MV-4-11 (cell line): ENCODE measurements around the gene CAPN12.

Experiments used
- DNase-seq: peaks from one replicate; lab custom pipeline; 2025; lab: John Stamatoyannopoulos, UW

The CAPN12 gene

DNA sequence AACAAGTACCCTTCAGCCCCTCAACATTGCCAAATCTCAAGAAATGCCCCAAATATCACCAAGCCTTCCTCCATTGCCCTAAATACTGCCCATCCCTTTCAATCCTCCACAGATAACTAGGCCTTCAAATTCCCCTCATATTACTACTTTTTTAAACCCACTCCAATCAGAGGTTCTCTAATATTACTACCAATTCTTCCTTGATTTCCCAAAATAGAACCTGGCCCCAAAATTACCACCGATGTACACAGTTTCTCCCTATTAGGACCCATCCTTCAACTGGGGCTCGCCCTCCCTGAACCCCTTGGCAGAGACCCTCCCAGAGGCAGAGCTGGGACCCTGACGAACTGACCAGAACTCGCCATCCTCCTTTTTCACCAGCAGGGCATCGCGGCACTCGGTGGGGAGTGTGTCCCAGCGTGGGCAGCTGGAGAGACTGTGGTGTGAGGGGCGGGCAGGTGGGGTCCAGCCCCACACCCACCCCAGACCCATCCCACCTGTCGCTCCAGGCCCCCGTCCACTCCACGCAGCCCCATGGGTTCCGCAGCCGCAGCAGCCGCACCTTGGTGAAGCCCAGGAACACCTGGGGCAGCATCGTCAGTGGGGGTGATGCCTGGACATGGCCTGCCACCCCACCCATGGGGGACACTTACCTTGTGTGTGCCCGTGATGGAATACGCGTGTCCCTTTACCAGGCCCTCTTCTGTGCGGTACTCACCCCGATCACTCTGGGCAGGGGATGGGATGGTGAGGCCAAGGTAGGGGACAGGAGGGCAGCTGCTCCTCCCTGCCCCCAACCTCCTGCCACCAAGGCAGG, 6.1 kb downstream of the CAPN12 start:
- no peak for DNase-seq

DNA sequence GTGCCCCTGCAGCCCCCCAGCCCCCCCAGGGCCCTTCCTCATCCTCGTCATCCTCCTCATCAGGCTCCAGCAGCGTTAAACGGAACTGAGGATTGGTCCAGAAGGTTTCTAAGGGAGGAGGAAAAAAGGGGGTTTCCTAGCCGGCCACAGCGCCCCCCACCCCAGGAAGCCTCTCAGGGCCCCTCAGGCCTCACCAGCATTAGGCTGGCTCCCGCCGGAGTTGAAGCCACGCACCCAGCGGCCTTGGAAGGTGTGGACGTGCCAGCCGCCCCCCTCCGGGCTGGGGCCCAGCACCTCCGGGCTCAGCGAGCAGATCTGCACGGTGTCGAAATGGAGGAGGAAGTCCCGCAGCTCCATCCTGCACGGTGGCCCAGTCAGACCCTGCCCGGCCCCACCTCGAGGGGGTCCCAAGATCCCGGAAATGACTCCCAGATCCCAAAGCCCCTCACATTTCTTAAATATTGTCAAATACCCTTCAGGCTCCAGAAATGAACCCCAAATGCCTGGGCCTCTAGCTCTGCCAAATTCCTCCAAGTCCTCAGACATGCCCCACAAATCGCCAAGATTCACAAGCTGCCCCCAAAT, 6.9 kb downstream of the CAPN12 start:
- DNase-seq = no peak

DNA sequence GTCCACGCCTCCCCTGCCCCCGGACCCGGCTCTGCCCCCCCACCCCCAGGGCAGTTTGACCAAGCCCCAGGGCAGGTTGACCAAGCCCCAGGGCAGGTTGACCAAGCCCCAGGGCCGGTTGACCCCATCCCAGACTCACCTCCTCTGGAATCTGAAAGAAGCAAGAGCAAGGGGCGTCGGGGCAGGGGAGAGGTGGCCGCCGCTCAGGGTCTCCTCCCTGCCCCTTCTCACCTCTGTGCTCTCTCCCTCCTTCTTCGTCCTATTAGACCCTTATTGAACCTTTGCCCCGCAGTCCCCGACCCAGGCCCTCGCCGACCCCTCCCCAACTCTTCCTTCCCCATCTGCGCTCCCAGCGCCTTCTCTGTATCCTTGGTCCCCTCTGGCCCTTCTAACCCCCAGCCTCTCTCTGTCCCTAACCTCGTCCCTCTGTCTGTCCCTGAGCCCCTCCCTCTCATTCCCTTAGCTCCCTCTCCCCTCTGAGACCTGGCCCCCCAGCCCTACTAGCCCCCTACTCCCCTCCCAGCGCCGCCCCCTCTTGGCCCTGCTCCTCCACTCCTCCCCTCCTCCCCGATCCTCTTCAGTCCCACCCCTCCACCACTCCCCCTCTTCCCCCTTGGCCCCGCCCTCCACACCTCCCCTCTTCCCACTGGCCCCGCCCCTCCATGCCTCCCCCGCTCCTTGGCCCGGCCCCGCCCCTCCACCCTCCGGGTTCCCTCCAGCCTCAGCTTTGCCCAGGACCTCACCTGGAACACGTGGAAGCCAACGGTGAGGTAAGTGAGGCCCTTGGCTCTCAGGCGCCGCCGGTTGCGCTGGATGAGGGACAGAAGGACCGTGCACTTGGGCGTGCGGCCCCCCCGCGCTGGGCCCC, 7.6 kb downstream of the CAPN12 start:
- no peak for DNase-seq

DNA sequence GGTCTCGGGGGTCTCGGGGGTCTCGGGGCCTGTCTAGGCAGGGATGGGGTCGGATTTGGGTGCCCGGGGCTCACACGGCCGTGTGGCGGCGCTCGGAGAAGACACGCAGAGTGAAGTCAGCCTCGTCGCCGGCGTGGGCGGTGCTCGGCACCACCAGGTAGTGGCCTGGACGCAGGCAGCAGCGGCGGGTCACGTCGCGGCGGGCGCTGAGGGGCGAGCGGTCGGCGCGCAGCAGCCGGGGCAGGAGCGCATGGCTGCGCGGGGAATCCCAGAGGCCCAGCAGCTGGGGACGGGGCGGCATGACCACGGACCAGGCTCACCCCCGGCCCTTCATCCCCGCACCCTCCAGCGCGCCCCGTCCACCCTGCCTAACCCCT, 8.2 kb downstream of the CAPN12 start:
- no peak for DNase-seq

DNA sequence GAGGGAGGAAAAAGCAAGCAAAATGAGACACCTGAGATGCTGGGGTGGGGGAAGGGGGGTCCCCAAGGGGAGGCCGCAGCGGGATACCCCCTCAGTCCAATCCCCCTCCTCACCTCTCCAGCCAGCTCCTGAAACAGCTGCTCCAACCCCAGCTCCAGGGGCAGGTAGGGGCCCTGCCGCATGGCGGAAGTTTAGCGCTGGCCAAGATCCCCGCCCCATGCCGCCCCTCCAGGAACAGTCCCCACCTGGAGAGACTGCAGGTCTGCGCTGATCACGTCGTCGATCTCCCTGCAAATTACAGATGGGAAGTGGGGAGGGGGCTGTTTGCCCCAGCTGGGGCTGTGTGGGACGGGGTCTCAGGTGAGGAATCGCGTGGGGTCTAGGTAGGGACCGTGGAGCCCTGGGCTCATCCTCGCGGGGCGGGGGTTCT, 9.0 kb downstream of the CAPN12 start:
- DNase-seq = no peak

DNA sequence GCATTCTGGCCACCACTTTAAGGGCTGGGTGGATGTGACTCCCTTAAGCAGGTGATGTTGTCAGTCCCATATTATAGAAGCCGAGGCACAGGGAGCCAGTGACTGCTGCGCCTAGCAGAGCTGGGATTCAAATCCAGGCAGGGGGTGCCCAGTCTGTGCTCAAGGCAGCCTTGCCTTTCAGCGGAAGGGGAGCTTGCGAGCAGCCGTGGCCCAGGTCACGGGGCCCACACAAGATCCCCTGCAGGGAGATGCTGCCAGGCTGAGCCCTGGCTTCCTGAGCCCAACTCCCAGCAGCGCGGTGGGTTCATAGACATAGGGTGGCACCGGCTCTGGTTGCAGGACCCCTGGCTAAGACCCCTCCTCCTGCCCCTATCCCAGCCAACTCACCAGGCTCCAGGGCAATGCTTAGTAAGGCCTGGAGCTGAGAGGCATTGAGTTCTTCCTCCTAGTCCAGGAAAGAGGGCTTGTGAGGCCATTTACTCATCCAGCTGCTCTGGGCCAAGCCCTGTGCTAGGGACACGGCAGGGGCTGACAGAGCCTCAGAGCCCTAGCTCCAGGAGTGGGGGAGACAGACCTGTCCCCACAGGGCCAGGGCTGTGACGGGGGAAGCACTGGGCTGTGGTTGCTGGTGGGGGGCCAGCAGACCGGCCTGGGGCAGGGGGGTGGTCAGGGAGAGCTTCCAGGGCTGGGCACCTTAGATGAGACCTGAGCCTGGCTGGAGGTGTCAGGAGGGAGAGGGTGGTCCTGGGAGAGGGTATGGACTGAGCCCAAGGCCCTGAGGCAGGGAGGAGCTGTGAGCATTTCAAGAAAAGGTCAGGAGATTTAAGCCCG, 9.6 kb downstream of the CAPN12 start:
- peak; percentile 40 for DNase-seq

DNA sequence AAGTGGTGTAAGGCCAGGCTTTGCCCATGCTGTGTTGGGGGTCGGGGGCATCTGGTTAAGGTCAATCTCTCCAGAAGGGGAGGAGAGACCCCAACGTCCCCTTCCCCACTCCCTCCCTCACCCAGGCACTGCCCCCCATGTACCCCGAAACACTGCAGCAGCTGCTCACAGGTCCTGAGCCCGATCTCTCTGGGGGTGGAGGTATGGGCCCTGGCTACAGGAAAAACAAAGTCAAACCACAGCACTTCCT, 10.2 kb downstream of the CAPN12 start:
- DNase-seq = no peak

DNA sequence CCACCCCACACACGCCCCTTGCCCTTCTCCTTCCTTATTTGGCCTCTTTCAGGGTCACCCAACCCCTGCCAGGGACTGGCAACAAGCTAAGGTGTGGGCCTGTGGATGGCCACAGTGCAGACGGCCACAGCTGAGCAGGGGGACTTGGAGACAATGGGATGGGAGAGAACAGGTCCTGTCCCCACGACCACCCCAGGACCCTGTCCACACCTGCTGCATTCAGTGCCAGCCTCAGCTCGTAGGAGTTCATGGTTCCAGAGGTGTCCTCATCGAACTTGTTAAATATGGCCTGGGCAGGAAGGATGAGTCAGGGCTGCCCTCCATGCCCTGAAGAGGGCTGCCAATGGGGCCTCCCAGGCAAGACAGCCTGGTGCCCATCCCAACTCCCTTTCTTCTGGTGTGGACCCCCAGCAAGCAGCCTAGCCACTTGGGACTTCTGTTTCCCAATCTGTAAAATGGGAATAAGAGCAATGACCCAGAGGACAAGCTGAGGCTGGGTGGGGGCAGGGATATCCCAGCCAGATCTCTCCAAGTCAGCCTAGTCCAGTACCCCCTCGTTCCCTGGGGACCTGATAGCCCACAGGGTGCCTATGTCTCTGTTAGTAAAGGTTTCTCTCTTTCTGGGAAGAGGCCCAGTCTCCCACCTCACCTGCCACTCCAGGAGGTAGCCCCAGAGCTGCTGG, 10.6 kb downstream of the CAPN12 start:
- no peak for DNase-seq

DNA sequence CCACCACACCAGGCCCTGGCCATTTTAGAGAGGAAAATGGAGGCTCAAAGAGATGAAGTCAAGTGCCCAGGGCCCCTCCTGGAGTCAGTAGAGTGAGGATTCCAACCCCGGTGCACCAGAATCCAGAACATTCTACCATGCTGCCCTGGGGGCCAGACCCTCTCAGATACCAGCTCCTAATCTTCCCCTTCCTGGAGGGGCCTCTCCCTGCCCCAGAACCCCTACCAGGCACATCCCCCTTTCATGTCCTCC, 11.1 kb downstream of the CAPN12 start:
- no peak for DNase-seq

DNA sequence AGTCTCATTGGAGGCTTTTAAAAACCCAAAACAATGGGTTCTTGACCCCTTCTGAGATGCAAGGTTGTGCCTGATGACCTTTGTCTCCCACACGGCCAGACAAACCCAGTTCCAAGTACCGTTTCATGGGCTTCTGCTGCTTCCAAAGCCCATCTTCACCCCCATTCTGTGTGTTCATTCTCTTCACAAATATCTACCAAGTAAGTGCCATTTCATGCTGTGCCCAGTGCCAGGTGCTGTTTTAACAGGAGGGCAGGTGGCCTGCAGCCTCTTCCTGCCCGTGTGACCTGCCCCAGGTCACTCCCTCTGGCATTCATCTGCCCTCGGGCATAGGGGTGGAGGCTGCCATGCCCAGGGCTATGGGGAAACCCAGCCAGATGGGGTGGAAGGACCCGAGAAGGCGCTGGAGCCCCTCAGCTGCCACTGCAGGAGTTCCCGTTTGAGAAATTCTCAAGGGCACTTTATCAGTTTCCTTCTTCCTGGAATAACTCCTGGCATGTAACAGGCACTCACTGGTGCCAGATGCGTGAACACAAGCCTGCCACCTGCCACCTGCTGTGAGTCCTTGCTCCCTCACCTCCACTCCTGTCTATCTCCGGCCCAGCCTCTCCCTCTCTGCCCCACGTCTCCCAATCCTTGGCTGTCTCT, 12.5 kb downstream of the CAPN12 start:
- DNase-seq = no peak

DNA sequence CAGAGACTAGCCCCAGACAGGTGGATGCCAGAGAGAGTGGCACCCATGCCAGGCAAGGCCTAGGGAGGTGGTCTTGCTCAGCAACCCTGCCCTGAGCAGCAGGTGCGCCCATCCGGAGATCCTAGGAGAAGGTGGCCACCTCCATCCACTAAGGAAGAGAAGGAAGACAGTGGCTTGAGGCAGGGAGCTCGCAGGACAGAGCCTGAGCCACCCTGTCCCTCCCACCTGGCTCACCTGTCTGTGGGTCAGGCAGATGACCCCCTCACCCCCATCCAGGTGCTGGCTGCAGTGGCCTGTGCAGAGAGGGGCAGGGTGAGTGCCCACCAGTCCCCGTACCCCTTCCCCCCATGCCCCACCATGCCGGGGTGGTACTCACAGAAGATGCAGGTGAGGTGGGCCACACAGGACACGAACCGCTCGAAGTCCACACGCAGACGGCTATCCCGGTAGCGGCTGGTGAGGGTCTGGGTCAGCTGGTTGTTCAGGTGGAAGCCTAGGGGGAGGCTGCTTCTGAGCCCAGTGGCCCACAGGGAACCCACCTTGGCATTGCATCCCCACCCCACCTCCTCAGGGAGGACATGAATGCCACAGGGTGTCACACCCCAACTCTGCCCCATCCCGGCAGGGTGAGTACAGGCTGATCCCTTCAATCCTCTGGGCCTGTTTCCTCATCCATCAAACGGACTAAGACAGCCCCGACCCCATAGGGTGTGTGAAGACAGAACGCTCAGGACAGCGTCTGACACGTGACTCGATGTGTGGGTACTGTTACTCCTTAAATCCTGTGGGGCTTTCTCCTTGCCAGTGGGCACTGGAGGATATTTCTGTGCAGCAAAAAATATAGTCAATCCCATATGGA, 13.3 kb downstream of the CAPN12 start:
- no peak for DNase-seq

DNA sequence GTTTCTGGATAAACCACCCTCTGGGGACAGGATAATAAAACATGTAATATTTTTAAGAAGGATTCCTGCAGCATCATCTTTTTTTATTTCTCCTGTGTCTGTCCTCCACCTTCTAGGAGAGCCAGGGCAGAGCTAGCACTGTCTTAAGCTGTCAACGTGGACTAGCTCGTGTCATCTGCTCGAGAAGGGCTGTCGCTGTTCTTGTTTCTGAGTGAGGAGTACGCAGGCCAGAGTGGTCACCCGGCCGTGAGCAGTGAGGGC, 13.9 kb downstream of the CAPN12 start:
- DNase-seq = no peak

DNA sequence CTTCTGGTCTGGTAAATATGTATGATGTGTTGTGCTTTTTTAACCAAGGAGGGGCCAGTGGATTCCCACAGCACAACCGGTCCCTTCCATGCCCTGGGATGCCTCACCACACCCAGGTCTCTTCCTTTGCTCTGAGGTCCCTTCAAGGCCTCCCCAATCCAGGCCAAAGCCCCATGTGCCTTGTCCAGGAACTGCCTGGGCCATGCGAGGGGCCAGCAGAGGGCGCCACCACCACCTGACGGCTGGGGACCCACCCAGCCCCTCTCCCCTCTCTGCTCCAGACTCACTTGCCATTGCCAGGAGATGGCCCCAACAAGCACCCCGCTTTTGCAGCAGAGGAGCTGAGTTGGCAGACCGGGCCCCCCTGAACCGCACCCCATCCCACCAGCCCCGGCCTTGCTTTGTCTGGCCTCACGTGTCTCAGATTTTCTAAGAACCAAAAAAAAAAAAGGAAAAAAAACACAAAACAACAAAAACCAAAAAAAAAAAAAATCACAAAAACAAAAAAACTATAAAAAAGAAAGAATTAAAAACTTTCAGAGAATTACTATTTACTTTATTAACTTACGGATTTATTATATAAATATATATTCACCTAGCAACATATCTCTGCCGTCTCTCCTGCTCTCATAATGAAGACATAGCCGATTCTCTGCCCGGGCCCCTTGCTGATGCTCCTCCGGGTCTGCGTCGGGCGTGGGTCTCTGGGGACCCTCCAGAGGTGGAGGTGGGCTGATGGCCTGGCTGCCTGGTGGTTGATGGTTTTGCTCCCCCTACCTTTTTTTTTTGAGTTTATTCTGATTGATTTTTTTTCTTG, 14.4 kb downstream of the CAPN12 start:
- DNase-seq = peak; percentile 39

DNA sequence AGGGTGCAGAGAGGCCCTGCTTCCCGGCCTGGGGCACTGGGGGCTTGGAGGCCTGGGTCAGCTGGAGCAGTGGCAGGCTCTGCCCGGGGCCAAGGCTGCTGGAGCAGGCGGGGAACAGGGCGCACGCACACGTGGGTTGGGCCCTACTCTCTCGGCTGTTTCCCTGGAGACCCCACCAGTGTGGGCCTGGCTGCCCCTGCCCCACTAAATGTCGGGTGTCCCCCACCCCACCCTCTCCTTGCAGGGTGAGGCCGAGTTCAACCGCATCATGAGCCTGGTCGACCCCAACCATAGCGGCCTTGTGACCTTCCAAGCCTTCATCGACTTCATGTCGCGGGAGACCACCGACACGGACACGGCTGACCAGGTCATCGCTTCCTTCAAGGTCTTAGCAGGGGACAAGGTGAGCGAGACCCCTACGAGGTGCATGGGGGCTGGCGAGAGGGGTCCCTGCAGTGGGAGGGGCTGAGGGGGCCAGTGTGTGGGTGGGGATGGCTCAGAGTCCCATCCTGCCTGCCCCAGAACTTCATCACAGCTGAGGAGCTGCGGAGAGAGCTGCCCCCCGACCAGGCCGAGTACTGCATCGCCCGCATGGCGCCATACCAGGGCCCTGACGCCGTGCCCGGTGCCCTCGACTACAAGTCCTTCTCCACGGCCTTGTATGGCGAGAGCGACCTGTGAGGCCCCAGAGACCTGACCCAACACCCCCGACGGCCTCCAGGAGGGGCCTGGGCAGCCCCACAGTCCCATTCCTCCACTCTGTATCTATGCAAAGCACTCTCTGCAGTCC, 15.3 kb downstream of the CAPN12 start:
- no peak for DNase-seq

DNA sequence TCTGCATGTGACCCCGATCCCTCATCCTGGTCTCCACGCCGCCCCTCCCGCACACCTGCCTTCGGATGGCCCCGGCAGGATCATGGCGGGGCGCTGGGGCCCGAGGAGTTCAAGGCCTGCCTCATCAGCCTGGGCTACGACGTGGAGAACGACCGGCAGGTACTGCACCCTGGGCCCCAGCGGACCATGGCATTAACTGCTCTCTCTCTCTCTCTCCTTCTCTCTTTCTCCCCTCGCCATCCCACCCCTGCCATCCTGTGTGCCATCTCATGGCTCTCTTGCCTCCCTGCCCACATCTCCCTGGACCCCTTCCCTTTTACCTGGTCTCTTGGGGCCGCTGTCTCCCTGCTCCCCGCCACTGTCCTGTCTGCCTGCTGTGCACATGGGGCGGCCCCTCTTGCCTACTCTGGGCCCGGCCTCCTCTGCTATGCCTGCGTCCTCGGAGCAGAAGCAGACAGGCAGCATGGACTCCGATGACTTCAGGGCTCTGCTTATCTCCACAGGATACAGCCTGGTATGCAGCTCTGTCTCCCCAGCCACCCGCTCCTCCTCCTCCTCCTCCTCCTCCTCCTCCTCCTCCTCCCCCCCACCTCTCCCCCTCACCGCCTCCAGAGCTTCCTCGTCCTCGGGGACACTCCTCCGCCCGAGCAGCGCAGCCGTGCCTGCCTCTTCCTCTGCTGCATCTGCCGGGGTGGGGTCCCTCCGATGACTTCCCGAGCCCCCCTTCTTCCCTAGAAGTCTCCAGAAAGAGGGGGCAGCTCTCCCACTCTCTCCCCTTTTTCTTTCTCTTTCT, 16.2 kb downstream of the CAPN12 start:
- DNase-seq = no peak

DNA sequence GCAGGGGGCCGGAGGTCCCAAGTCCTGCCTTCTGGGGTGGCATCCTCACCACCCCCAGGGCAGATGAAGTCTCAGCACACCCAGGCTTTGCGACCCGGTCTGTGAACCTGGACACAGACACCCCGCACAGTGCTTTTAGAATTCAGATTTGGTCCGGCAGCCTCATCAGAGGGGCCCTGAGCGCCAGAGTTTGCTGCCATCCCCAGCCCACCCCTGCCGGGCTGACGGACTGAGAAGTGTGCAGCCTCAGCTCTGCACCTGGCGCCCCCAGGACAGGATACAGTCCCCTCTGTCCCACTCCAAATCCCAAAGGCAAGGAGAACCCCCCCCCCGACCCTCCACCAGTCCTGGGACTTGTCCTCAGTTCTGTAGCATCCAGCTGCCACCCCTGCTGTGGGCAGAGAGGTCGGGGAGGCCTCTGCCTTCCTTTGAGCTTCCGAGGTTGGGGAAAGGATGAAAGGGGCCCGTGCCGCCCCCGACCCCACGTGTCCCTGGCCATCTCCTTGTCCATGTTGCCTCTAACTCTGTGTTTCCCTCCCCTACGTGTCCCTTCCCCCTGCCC, 16.9 kb downstream of the CAPN12 start:
- DNase-seq = no peak

DNA sequence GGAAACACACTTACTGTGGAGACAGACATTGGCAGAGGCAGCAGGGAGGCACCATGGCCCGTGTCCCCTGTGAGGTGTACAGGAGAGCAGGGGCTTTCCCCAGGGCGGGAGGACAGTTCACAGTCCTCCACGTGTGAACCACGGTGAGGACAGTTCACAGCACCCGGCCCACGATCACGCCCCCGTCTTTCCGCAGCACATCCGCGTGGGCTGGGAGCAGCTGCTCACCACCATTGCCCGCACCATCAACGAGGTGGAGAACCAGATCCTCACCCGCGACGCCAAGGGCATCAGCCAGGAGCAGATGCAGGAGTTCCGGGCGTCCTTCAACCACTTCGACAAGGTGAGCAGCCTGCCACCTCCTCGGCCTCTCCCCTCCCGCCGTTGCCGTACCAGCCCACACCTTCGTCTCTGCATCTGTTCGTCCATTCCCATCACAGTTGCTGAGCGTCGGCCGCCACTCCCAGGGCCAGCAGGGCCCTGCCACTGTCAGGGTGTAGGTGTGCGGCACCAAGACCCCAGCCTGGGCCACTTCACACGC, 17.4 kb downstream of the CAPN12 start:
- DNase-seq = no peak

DNA sequence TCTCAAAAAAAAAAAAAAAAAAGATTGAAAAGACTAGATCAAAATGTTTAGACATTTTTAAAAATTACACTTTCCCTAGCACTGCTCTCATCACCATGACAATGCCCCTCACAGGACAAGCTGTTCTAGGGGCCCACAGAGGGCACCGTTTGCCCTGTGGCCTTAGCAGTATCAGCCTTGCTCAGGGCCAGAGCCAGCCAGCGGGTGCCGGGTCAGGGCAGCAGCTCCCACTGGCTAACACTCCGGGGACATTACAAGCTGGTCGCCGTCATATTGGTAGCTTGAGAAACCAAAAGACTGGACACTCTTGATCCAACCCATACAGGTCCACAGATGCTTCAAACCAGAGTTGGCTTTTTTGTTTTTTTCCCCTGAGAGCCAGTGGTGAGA, 18.0 kb downstream of the CAPN12 start:
- DNase-seq = no peak
